Measurements from ENCODE around the gene KCNJ8. TPM values are rescaled to one million over a fixed set of nuclear protein-coding genes. Genes with fewer than 3 reads are reported as not detected.
A peak's percentile ranks its signal among the peaks of the same experiment; 100 is the strongest.

KCNJ8 gene
- total RNA-seq, 2 experiments from 2014 or later = not detected

- no peak overlapping the region for H3K4me3 Mint-ChIP-seq
- no peaks in the 10 kb centered on the region for H3K4me1 Mint-ChIP-seq (ENCODE audit: low read depth)
- no peaks in the 10 kb centered on the region for H3K9me3 Mint-ChIP-seq
- ChIA-PET POLR2A (no interaction called here), CTCF (no interaction called here)
- no peaks in the 10 kb centered on the region for H3K36me3 Mint-ChIP-seq (ENCODE audit: low read depth)
- H3K27me3 Mint-ChIP-seq = peaks cover 16% of the 10 kb centered on the region
- ATAC-seq (no peak), DNase-seq (no peak)
- TF ChIP-seq, protein P1, sequence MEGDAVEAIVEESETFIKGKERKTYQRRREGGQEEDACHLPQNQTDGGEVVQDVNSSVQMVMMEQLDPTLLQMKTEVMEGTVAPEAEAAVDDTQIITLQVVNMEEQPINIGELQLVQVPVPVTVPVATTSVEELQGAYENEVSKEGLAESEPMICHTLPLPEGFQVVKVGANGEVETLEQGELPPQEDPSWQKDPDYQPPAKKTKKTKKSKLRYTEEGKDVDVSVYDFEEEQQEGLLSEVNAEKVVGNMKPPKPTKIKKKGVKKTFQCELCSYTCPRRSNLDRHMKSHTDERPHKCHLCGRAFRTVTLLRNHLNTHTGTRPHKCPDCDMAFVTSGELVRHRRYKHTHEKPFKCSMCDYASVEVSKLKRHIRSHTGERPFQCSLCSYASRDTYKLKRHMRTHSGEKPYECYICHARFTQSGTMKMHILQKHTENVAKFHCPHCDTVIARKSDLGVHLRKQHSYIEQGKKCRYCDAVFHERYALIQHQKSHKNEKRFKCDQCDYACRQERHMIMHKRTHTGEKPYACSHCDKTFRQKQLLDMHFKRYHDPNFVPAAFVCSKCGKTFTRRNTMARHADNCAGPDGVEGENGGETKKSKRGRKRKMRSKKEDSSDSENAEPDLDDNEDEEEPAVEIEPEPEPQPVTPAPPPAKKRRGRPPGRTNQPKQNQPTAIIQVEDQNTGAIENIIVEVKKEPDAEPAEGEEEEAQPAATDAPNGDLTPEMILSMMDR (IDR thresholded peaks at IDR 0.05) = no peak
- intact Hi-C loops (cut with micrococcal nuclease) = no loop called here
- no peak overlapping the region for H3K27ac Mint-ChIP-seq
Observed at GRCh38 chr12:21780786-21781185, 6.3 kb upstream of the KCNJ8 start.

- intact Hi-C loops (cut with micrococcal nuclease) = no loop called here
- Mint-ChIP-seq H3K27ac (no peak overlapping the region), H3K27me3 (peaks cover 38% of the 10 kb centered on the region), H3K4me1 (ENCODE audit: low read depth) (peaks cover 8% of the 10 kb centered on the region), H3K4me3 (no peak overlapping the region), H3K36me3 (ENCODE audit: low read depth) (no peaks in the 10 kb centered on the region), H3K9me3 (no peaks in the 10 kb centered on the region)
- CTCF ChIA-PET = no interaction called here
- POLR2A ChIA-PET = no interaction called here
- DNase-seq (no peak), ATAC-seq (no peak)
- TF ChIP-seq, protein P1 (IDR thresholded peaks at IDR 0.05) = no peak
Observed at GRCh38 chr12:21776175-21776574, 1.7 kb upstream of the KCNJ8 start.

- TF ChIP-seq, protein P1 (IDR thresholded peaks at IDR 0.05) = no peak
- ChIA-PET POLR2A (no interaction called here), CTCF (no interaction called here)
- peaks cover 8% of the 10 kb centered on the region for H3K4me1 Mint-ChIP-seq (ENCODE audit: low read depth)
- no peaks in the 10 kb centered on the region for H3K9me3 Mint-ChIP-seq
- ATAC-seq (no peak), DNase-seq (no peak)
- H3K4me3 Mint-ChIP-seq = no peak overlapping the region
- no peaks in the 10 kb centered on the region for H3K36me3 Mint-ChIP-seq (ENCODE audit: low read depth)
- intact Hi-C loops (cut with micrococcal nuclease) = no loop called here
- H3K27me3 Mint-ChIP-seq = peaks cover 38% of the 10 kb centered on the region
- H3K27ac Mint-ChIP-seq = no peak overlapping the region
Observed at GRCh38 chr12:21775133-21775820, 771 bp upstream of the KCNJ8 start.

DNA sequence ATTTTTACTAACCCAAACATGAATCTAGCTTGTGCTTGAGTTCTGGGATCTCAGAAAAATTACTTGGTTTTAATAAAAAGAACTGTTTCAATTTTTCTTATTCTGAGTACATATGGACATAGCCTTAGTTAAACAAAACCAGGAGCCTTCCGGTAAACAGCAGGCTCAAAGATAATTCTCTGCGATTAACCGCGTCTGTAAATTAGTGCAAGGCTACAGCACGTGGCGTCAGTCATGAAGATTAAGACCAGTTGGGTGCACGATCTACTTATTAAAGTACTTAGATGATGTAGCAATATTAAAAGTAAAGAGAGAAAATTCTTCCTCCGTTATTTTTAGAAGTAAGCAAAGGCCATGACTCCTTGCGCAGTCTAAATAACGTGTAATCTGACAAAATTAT, 700 bp downstream of the KCNJ8 start:
- ChIA-PET POLR2A (interaction anchor here (1.2 kb wide), 1 partner anchor 46 kb away, joined by 3 read pairs; no protein-coding TSS in a partner anchor), CTCF (no interaction called here)
- DNase-seq = no peak
- peaks cover 8% of the 10 kb centered on the region for H3K4me1 Mint-ChIP-seq (ENCODE audit: low read depth)
- no peak overlapping the region for H3K27ac Mint-ChIP-seq
- H3K4me3 Mint-ChIP-seq = no peak overlapping the region
- peaks cover 38% of the 10 kb centered on the region for H3K27me3 Mint-ChIP-seq
- ATAC-seq = no peak
- TF ChIP-seq, protein P1 (IDR thresholded peaks at IDR 0.05) = no peak
- H3K36me3 Mint-ChIP-seq (ENCODE audit: low read depth) = no peaks in the 10 kb centered on the region
- H3K9me3 Mint-ChIP-seq = no peaks in the 10 kb centered on the region
- intact Hi-C loops (cut with micrococcal nuclease) = no loop called here

- no peaks in the 10 kb centered on the region for H3K9me3 Mint-ChIP-seq
- H3K36me3 Mint-ChIP-seq (ENCODE audit: low read depth) = no peaks in the 10 kb centered on the region
- intact Hi-C loops (cut with micrococcal nuclease) = no loop called here
- DNase-seq (peak; percentile 18), ATAC-seq (no peak)
- H3K4me3 Mint-ChIP-seq = no peak overlapping the region
- POLR2A ChIA-PET = interaction anchor here (1.2 kb wide), 1 partner anchor 45 kb away, joined by 3 read pairs; no protein-coding TSS in a partner anchor
- H3K27me3 Mint-ChIP-seq = peaks cover 38% of the 10 kb centered on the region
- H3K27ac Mint-ChIP-seq = no peak overlapping the region
- TF ChIP-seq, protein P1 (IDR thresholded peaks at IDR 0.05) = no peak
- CTCF ChIA-PET = no interaction called here
- H3K4me1 Mint-ChIP-seq (ENCODE audit: low read depth) = peaks cover 8% of the 10 kb centered on the region
Observed at GRCh38 chr12:21773263-21773741, 1.2 kb downstream of the KCNJ8 start.
